Measurements from ENCODE around the gene WDR17.
"Not testable (repeated sequence)": the region's sequence is repeated elsewhere in the genome, so short reads cannot be mapped to it uniquely, and the experiment has no call there.

The WDR17 gene

GRCh38 chr4:176205299-176205698, 139.7 kb downstream of the WDR17 start:
- TF ChIP-seq SUZ12 (IDR thresholded peaks at IDR 0.05; ENCODE audit: extremely low read depth, insufficient read depth, insufficient read length) (no peak), ZNF274 (IDR thresholded peaks at IDR 0.05; ENCODE audit: low read depth, low read length) (no peak), YY1 (IDR thresholded peaks at IDR 0.05; ENCODE audit: insufficient read depth, insufficient read length) (no peak)
- DNase-seq (ENCODE audit: low read depth, low spot score): no peak
- H3K27me3 ChIP-seq (ENCODE audit: insufficient read depth, insufficient read length): no peaks in the 10 kb centered on the region
- H3K4me3 ChIP-seq (ENCODE audit: insufficient read length, low read depth): no peak overlapping the region
- H3K36me3 ChIP-seq (ENCODE audit: insufficient read depth, insufficient read length, low read length): no peaks in the 10 kb centered on the region
- no peak overlapping the region for H3K9ac ChIP-seq (ENCODE audit: insufficient read length, low read depth)
- H3K9me3 ChIP-seq (ENCODE audit: insufficient read depth, low read length): 0 out of 2 replicates have a peak, but pooled peaks cover 1% of the 10 kb centered on the region
- no peaks in the 10 kb centered on the region for H3K4me1 ChIP-seq (ENCODE audit: insufficient read depth, insufficient read length)

GRCh38 chr4:176207839-176208238, 142.2 kb downstream of the WDR17 start:
- H3K4me3 ChIP-seq (ENCODE audit: insufficient read length, low read depth): no peak overlapping the region
- DNase-seq (ENCODE audit: low read depth, low spot score): no peak
- H3K27me3 ChIP-seq (ENCODE audit: insufficient read depth, insufficient read length): no peaks in the 10 kb centered on the region
- H3K4me1 ChIP-seq (ENCODE audit: insufficient read depth, insufficient read length): no peaks in the 10 kb centered on the region
- TF ChIP-seq SUZ12 (IDR thresholded peaks at IDR 0.05; ENCODE audit: extremely low read depth, insufficient read depth, insufficient read length) (no peak), ZNF274 (IDR thresholded peaks at IDR 0.05; ENCODE audit: low read depth, low read length) (no peak), YY1 (IDR thresholded peaks at IDR 0.05; ENCODE audit: insufficient read depth, insufficient read length) (no peak)
- no peak overlapping the region for H3K9ac ChIP-seq (ENCODE audit: insufficient read length, low read depth)
- no peaks in the 10 kb centered on the region for H3K9me3 ChIP-seq (ENCODE audit: insufficient read depth, low read length)
- no peaks in the 10 kb centered on the region for H3K36me3 ChIP-seq (ENCODE audit: insufficient read depth, insufficient read length, low read length)

DNA sequence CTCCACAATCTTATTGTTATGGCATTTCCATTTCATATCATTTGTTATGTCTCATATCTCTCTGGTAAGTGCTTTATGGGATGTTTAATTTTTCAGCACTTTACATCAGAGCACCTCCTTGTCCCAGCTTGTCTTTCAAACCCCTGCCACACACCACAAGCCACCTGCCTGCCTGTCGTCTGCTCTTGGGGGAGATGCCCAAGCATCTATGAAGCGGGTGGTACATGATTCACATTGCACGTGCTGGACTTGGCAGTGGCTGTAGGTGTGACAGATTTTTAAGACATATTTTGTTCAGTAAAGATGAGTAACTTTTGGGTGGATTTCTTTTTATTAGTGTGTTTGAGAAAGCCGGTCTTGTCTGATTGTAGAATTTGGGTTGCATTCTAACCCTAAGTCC, 143.9 kb downstream of the WDR17 start:
- TF ChIP-seq YY1 (IDR thresholded peaks at IDR 0.05; ENCODE audit: insufficient read depth, insufficient read length): no peak
- TF ChIP-seq ZNF274 (IDR thresholded peaks at IDR 0.05; ENCODE audit: low read depth, low read length): no peak
- no peak for TF ChIP-seq SUZ12 (IDR thresholded peaks at IDR 0.05; ENCODE audit: extremely low read depth, insufficient read depth, insufficient read length)
- H3K9me3 ChIP-seq (ENCODE audit: insufficient read depth, low read length): no peaks in the 10 kb centered on the region
- no peaks in the 10 kb centered on the region for H3K36me3 ChIP-seq (ENCODE audit: insufficient read depth, insufficient read length, low read length)
- no peaks in the 10 kb centered on the region for H3K4me1 ChIP-seq (ENCODE audit: insufficient read depth, insufficient read length)
- H3K4me3 ChIP-seq (ENCODE audit: insufficient read length, low read depth): no peak overlapping the region
- H3K27me3 ChIP-seq (ENCODE audit: insufficient read depth, insufficient read length): no peaks in the 10 kb centered on the region
- no peak for DNase-seq (ENCODE audit: low read depth, low spot score)
- H3K9ac ChIP-seq (ENCODE audit: insufficient read length, low read depth): no peak overlapping the region

GRCh38 chr4:176210101-176210500, 144.5 kb downstream of the WDR17 start:
- Histone ChIP-seq H3K9me3 (ENCODE audit: insufficient read depth, low read length) (no peaks in the 10 kb centered on the region), H3K9ac (ENCODE audit: insufficient read length, low read depth) (no peak overlapping the region), H3K27me3 (ENCODE audit: insufficient read depth, insufficient read length) (no peaks in the 10 kb centered on the region), H3K4me3 (ENCODE audit: insufficient read length, low read depth) (no peak overlapping the region), H3K4me1 (ENCODE audit: insufficient read depth, insufficient read length) (no peaks in the 10 kb centered on the region), H3K36me3 (ENCODE audit: insufficient read depth, insufficient read length, low read length) (no peaks in the 10 kb centered on the region)
- DNase-seq (ENCODE audit: low read depth, low spot score): no peak
- no peak for TF ChIP-seq YY1 (IDR thresholded peaks at IDR 0.05; ENCODE audit: insufficient read depth, insufficient read length)
- TF ChIP-seq ZNF274 (IDR thresholded peaks at IDR 0.05; ENCODE audit: low read depth, low read length): no peak
- TF ChIP-seq SUZ12 (IDR thresholded peaks at IDR 0.05; ENCODE audit: extremely low read depth, insufficient read depth, insufficient read length): no peak

- Histone ChIP-seq H3K9ac (ENCODE audit: insufficient read length, low read depth) (no peak overlapping the region), H3K36me3 (ENCODE audit: insufficient read depth, insufficient read length, low read length) (no peaks in the 10 kb centered on the region), H3K4me3 (ENCODE audit: insufficient read length, low read depth) (no peak overlapping the region), H3K4me1 (ENCODE audit: insufficient read depth, insufficient read length) (no peaks in the 10 kb centered on the region), H3K27me3 (ENCODE audit: insufficient read depth, insufficient read length) (no peaks in the 10 kb centered on the region), H3K9me3 (ENCODE audit: insufficient read depth, low read length) (no peaks in the 10 kb centered on the region)
- DNase-seq (ENCODE audit: low read depth, low spot score): no peak
- TF ChIP-seq ZNF274 (IDR thresholded peaks at IDR 0.05; ENCODE audit: low read depth, low read length) (no peak), YY1 (IDR thresholded peaks at IDR 0.05; ENCODE audit: insufficient read depth, insufficient read length) (no peak), SUZ12 (IDR thresholded peaks at IDR 0.05; ENCODE audit: extremely low read depth, insufficient read depth, insufficient read length) (no peak)
Observed at GRCh38 chr4:176210579-176211296, 145.1 kb downstream of the WDR17 start.

DNA sequence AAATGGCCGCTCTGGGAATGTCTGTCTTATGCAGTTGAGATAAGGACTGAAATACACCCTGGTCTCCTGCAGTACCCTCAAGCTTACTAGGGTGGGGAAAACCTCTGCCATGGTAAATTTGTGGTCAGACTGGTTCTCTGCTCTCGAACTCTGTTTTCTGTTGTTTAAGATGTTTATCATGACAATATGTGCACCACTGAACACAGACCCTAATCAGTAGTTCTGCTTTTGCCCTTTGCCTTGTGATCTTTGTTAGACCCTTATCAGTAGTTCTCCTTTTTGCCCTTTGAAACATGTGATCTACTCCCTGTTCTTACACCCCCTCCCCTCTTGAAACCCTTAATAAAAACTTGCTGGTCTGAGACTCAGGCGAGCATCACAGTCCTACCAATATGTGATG, 146.7 kb downstream of the WDR17 start:
- not testable (repeated sequence) for H3K9me3 ChIP-seq (ENCODE audit: insufficient read depth, low read length); H3K36me3 ChIP-seq (ENCODE audit: insufficient read depth, insufficient read length, low read length); H3K27me3 ChIP-seq (ENCODE audit: insufficient read depth, insufficient read length); DNase-seq (ENCODE audit: low read depth, low spot score); H3K4me1 ChIP-seq (ENCODE audit: insufficient read depth, insufficient read length); H3K9ac ChIP-seq (ENCODE audit: insufficient read length, low read depth); H3K4me3 ChIP-seq (ENCODE audit: insufficient read length, low read depth)

GRCh38 chr4:176217510-176217909, 151.9 kb downstream of the WDR17 start:
- no peak for DNase-seq (ENCODE audit: low read depth, low spot score)
- H3K4me1 ChIP-seq (ENCODE audit: insufficient read depth, insufficient read length): no peaks in the 10 kb centered on the region
- H3K27me3 ChIP-seq (ENCODE audit: insufficient read depth, insufficient read length): no peaks in the 10 kb centered on the region
- no peak overlapping the region for H3K9ac ChIP-seq (ENCODE audit: insufficient read length, low read depth)
- H3K4me3 ChIP-seq (ENCODE audit: insufficient read length, low read depth): no peak overlapping the region
- TF ChIP-seq SUZ12 (IDR thresholded peaks at IDR 0.05; ENCODE audit: extremely low read depth, insufficient read depth, insufficient read length) (no peak), YY1 (IDR thresholded peaks at IDR 0.05; ENCODE audit: insufficient read depth, insufficient read length) (no peak), ZNF274 (IDR thresholded peaks at IDR 0.05; ENCODE audit: low read depth, low read length) (no peak)
- H3K9me3 ChIP-seq (ENCODE audit: insufficient read depth, low read length): no peaks in the 10 kb centered on the region
- H3K36me3 ChIP-seq (ENCODE audit: insufficient read depth, insufficient read length, low read length): no peaks in the 10 kb centered on the region
